Stimulated activated CD4-positive, alpha-beta T cell treated with anti-CD3 and anti-CD28 coated beads, Interleukin-2, amount 100 ng/mL, for 24 hours (primary cell): ENCODE results near the gene EIF2A.
"Not testable (repeated sequence)": the region's sequence is repeated elsewhere in the genome, so short reads cannot be mapped to it uniquely, and the experiment has no call there.

ENCODE experiments used
- DNase-seq, 2 donors: peaks; one replicate each; pipeline ENCODE4 v3.0.0-alpha.2; 2020

Gene EIF2A

GRCh38 chr3:150603153-150603979 is 56.8 kb downstream of the EIF2A start, which contains the start of gene SELENOT:
SELENOT (plus strand) TSS chr3:150603321; CDS start chr3:150603363, 42 bp downstream.
- DNase-seq: peak; percentile 91 to 92

- DNase-seq: no peak
These were observed 57.4 kb downstream of the EIF2A start for GRCh38 chr3:150603980-150604319.

- no peak for DNase-seq
These were observed 59.5 kb downstream of the EIF2A start for GRCh38 chr3:150605998-150606641.

DNA sequence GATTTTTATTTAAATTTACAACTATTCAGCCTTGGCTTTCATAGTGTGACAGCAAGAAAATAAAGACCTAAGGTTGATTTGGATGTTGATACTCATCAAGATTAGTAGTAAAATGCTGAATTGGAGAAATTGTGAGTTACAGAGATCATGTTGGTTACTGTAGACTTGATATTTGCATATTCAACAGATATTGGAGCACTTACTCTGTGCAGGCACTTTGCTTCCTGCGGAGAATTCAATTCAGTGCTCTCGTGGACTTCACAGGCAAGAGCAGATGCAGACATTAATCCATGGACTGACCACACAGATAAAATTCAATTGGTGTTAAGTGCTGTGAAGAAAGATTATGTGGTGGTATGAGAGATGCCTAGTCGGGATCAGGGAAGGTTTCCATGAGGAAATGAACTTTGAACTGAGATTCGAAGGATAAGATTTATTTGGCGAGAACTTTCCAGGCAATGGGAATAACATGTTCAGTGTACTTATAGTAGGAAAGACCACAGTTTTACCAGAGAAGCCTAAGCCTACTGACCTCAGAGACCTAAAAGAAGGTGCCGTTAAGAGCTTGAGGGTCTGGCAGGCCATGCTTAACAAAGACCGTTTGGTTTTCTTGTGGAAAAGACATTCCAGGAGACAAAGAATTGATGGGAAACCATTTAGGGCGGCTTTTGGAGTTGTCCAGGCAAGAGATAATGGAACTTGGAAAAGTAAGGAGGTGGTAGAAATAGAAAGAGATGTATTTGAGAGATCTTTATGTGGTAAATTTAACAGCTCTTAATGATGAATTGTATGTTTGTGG is 60.9 kb downstream of the EIF2A start:
- DNase-seq: no peak

- DNase-seq: no peak
These were observed 63.4 kb downstream of the EIF2A start for GRCh38 chr3:150609988-150610387.

GRCh38 chr3:150610785-150611184 is 64.2 kb downstream of the EIF2A start:
- no peak for DNase-seq

DNA sequence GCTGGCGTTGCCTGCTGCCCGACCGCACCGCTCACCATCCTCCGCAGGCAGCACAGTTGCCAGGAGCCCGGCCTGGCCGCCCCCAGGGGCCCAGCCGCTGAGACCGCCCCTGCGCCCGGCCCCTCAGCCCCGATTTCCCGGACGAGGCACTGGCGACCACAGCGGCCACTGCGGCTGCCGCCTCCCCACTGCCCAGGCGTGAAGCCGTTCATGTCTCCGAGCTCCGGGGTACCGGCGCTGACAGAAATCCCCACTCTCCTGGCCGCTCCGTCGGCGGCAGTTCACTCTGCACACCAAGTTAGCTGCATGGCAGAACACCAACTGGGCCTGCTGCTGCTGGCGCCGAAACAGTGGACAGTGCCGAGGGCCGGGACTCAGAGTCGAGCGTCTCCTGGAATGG is 65.1 kb downstream of the EIF2A start:
- DNase-seq: no peak

DNA sequence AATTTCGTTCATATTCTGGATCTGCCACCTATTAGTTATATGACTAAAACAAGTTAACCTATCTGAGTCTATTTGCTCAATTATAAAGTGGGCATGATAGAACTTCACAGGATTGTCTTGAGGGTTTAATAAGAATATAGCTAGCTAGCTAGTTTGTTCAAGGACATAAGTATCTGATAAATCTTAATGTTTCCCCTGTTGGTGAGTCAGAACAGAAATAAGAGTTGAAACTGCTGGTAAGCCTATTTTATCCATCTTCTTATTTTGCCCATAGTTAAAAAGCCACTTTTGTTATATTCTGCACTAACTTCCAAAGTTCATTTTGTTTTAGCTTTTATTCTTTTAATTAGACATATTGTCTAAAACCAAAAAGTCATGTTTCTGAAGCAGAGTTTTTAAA is 65.9 kb downstream of the EIF2A start:
- no peak for DNase-seq

DNA sequence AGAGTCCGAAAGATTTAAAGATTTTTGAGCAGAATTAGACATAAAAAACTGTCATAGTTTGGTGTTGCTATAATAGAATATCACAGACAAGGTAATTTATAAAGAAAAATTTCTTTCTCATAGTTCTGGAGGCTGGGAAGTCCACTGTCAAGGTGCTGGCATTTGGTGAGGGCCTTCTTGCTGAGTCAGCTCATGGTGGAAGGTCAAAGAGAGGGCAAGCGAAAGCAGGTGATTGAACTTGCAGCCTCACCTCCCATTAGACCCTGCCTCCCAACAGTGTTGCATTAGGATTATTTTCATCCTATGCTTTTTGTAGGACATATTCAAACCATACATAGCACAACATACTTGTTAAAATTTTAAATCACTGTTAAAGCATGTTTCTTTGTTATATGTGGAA is 66.4 kb downstream of the EIF2A start:
- no peak for DNase-seq

- no peak for DNase-seq
These were observed 67.3 kb downstream of the EIF2A start for GRCh38 chr3:150613709-150614480.

DNA sequence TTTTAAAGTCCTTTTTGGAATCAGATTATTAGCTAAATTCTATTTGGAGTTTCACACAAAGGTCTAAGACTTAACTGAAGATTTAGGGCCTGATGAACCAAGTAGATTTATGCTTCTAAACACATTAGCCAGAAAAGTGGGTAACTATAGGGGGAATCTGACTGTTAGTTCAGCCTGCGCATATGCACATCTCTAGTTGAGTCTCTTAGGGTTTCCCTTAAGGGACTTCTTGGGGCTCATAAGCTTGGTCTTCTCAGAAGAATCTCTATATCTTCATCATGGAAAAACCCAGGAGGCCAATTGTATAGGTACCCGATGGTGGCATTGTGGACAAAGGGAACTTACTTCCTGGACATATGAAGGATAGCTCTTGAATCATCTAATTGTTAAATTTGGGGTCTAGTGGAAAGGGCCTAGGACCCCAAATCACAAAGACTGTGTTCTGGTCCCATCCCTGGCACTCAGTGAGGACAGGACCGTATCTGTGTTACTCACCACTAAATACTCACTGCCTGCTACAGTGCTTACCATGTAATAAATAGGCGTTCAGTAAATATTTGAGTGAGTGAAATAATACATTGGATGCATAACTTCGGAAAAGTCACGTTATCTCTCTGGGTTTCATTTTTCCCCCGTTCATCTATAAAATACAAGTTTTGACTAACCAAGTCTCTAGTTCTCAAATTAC is 73.6 kb downstream of the EIF2A start:
- no peak for DNase-seq

DNA sequence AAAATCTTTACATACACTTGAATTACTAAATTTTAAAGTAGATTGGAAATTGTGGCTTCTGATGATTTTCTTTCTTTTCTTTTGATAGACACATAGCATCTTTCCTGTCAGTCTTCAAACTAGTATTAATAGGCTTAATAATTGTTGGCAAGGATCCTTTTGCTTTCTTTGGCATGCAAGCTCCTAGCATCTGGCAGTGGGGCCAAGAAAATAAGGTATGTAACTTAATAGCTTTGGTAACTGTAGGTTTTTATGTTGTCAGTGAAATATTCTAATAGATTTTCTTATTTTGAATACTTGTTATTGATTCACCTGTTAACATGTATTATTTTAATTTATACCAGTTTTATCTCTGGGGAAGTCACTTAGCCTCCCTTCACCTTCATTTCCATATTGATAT is 76.4 kb downstream of the EIF2A start:
- not testable (repeated sequence) for DNase-seq

DNA sequence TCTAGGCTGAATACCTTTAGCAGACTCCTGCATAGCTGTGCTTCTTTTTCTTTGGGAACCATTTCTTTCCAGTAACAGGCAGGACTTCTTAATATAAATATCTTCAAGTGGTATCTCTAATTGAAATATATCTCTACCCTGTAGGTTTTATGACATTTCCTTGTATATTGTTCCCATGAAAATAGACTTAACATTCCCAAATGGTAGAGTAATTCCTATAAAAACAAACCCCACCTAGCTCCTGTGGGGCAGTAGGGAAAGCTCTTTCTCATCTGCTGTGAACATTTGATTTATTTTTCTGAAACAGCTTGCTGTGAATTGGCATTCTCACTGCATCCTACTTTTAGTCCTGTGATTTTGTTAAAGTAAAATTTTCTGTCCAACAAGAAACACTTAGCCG is 77.4 kb downstream of the EIF2A start:
- DNase-seq: no peak

- DNase-seq: no peak
These were observed 79.8 kb downstream of the EIF2A start for GRCh38 chr3:150626148-150626930.

GRCh38 chr3:150627557-150627956 is 81.0 kb downstream of the EIF2A start:
- no peak for DNase-seq

DNA sequence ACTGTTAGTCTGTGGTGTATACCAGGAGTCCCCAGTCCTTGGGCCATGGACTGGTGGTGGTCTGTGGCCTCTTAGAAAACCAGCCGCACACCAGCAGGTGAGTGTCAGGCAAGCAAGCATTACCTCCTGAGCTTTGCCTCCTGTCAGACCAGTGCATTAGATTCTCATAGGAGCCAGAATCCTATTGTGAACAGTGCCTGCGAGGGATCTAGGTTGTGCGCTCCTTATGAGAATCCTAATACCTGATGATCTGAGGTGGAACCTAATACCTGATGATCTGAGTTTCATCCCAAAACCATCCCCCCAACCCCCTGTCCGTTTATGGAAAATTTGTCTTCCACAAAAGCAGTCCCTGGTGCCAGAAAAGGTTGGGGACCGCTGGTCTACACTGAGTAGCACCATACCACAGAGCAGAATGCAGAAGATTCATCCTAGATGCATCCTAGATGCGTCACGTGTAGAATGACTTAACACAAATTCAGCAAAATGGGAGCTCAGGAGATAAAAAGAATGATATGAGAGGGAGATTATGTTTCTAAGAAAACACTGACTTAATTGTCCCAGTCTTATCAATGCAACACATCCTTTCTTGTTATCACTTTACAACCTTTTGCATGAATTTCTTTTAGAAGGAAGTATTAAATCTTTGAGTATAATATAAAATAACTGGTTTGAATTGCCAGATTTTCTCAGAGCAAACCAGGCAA is 85.1 kb downstream of the EIF2A start:
- no peak for DNase-seq

- DNase-seq: no peak
These were observed 88.5 kb downstream of the EIF2A start for GRCh38 chr3:150635076-150635475.

- DNase-seq: no peak
These were observed 88.9 kb downstream of the EIF2A start for GRCh38 chr3:150635526-150635925.
